ENCODE measurements around the gene GAS2L2. TPM values are rescaled to one million over a fixed set of nuclear protein-coding genes. Genes with fewer than 3 reads are reported as not detected.

GAS2L2 gene
- total and polyA plus RNA-seq, 2 donors (not counting 1 experiment from before 2014, with no cell fraction given) = 0.09 to 0.17 TPM

DNA sequence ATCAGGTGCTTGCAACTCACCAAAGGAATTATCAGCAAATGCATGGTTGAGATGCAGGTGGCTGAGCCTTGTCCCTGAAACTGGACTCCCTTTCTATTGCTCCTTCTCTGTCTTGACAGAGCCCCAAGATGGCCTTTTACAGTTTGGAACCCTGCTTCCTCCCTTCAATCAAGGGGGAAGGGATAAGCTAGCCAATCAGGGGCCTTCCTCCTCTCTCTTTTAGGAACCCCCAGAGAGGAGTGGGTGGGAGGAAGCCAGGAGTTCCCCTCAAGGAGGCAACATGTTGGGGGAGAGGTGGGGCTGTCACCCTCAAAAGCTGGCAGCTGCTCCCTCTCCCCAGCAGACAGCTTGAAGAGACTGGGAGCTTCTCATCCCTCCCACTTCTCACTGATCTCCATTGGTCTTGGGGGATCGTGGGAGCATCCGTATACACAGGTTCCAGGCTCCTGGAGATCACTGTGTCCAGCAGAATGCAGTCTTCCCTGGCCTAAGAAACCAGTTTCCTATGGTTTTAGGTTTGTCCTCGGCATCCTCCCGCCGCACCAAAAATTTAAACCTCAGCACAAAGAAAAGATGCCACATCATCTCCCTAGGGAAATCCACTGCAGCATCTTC, 14.4 kb downstream of the GAS2L2 start:
- Mint-ChIP-seq H3K27ac (no peak overlapping the region), H3K27me3 (peaks cover 28% of the 10 kb centered on the region), H3K4me3 (no peak overlapping the region), H3K9me3 (ENCODE audit: insufficient read depth) (no peaks in the 10 kb centered on the region), H3K4me1 (peaks cover 7% of the 10 kb centered on the region)
- no peak overlapping the region for H3K4me2 ChIP-seq (replicated peaks; ENCODE audit: low read depth, low read length, poor library complexity, severe bottlenecking)
- H3K4me1 ChIP-seq (ENCODE audit: control insufficient read depth in 2 of 2, insufficient read depth in 2 of 2, low read length in 2 of 2) = peaks cover 0 to 5% of the 10 kb centered on the region in 2 donors
- WGBS (ENCODE audit: insufficient coverage) = 78% methylated on average over 2 of the region's 5 CpGs
- ATAC-seq (ENCODE audit: low read depth) (no peak), DNase-seq (no peak)
- H4K20me1 ChIP-seq (ENCODE audit: control insufficient read depth, insufficient read depth, low read length, poor library complexity, severe bottlenecking) = no peaks in the 10 kb centered on the region
- no peaks in the 10 kb centered on the region for H3K79me2 ChIP-seq (ENCODE audit: control insufficient read depth, insufficient read depth, low read length)
- POLR2A ChIA-PET = no interaction called here
- no peak overlapping the region for H3K4me3 ChIP-seq (ENCODE audit: control extremely low read depth in 1 of 5, extremely low read depth in 1 of 5, insufficient read depth in 1 of 5, low read depth in 2 of 5, low read length in 4 of 5)
- TF ChIP-seq, protein P1, sequence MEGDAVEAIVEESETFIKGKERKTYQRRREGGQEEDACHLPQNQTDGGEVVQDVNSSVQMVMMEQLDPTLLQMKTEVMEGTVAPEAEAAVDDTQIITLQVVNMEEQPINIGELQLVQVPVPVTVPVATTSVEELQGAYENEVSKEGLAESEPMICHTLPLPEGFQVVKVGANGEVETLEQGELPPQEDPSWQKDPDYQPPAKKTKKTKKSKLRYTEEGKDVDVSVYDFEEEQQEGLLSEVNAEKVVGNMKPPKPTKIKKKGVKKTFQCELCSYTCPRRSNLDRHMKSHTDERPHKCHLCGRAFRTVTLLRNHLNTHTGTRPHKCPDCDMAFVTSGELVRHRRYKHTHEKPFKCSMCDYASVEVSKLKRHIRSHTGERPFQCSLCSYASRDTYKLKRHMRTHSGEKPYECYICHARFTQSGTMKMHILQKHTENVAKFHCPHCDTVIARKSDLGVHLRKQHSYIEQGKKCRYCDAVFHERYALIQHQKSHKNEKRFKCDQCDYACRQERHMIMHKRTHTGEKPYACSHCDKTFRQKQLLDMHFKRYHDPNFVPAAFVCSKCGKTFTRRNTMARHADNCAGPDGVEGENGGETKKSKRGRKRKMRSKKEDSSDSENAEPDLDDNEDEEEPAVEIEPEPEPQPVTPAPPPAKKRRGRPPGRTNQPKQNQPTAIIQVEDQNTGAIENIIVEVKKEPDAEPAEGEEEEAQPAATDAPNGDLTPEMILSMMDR (IDR thresholded peaks at IDR 0.05) = no peak
- TF ChIP-seq EZH2 (IDR thresholded peaks at IDR 0.05; ENCODE audit: borderline replicate concordance, insufficient read depth, low read depth, low read length, poor library complexity, severe bottlenecking) = no peak
- no peak overlapping the region for H2AFZ ChIP-seq (ENCODE audit: insufficient read depth, low read depth, low read length, poor library complexity, severe bottlenecking)
- peaks cover 0 to 5% (median 0%) of the 10 kb centered on the region in 3 donors for H3K9me3 ChIP-seq (ENCODE audit: control extremely low read depth in 1 of 3, control insufficient read depth in 2 of 3, insufficient read depth in 1 of 3, low read length in 2 of 3)
- H3K27ac ChIP-seq (ENCODE audit: low read length in 2 of 2) = no peak overlapping the region
- H3K9ac ChIP-seq (ENCODE audit: low read length) = no peak overlapping the region
- H3K27me3 ChIP-seq (replicated peaks in 1 of 4; ENCODE audit: control extremely low read depth in 1 of 4, control insufficient read depth in 3 of 4, insufficient read depth in 4 of 4, low read length in 3 of 4) = peaks cover 0 to 28% (median 6%) of the 10 kb centered on the region in 4 experiments
- CTCF ChIA-PET = interaction anchor here (1.1 to 1.2 kb wide), 3 partner anchors 9 to 25 kb away, joined by 3 to 4 read pairs (median 3); no protein-coding TSS in a partner anchor
- intact Hi-C loops (cut with micrococcal nuclease) = no loop called here
- H3K36me3 ChIP-seq (replicated peaks in 1 of 2; ENCODE audit: control extremely low read depth in 1 of 2, control insufficient read depth in 1 of 2, extremely low read depth in 1 of 2, insufficient read depth in 2 of 2, low read length in 1 of 2) = no peaks in the 10 kb centered on the region

DNA sequence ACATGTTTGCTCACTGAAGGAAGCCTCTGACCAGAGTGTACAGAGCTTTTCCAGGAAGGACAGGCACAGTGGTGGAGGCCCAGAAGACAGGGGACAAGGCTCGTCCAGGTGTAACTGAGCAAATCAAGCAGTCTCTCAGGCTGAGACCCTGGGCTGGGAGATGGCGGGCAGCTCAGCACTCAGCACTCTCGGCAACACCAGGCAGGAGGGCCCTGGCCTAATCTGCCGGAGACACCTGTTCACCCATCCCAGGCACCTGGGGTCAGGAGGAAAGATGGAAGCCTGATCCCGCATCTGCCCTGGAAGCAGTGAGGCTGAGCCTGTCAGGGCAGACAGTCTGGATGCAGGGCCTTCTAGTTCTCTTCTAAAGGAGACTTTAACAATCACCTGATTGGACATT, 16.8 kb downstream of the GAS2L2 start:
- H3K27ac Mint-ChIP-seq = no peak overlapping the region
- Histone ChIP-seq H3K9me3 (ENCODE audit: control extremely low read depth in 1 of 3, control insufficient read depth in 2 of 3, insufficient read depth in 1 of 3, low read length in 2 of 3) (peaks cover 0 to 4% (median 0%) of the 10 kb centered on the region in 3 donors), H3K79me2 (ENCODE audit: control insufficient read depth, insufficient read depth, low read length) (no peaks in the 10 kb centered on the region), H3K4me1 (ENCODE audit: control insufficient read depth in 2 of 2, insufficient read depth in 2 of 2, low read length in 2 of 2) (peaks cover 1 to 3% of the 10 kb centered on the region in 2 donors), H3K27me3 (replicated peaks in 1 of 4; ENCODE audit: control extremely low read depth in 1 of 4, control insufficient read depth in 3 of 4, insufficient read depth in 4 of 4, low read length in 3 of 4) (peaks cover 0 to 17% (median 3%) of the 10 kb centered on the region in 4 experiments), H4K20me1 (ENCODE audit: control insufficient read depth, insufficient read depth, low read length, poor library complexity, severe bottlenecking) (no peaks in the 10 kb centered on the region), H3K9ac (ENCODE audit: low read length) (no peak overlapping the region), H3K4me3 (ENCODE audit: control extremely low read depth in 1 of 5, extremely low read depth in 1 of 5, insufficient read depth in 1 of 5, low read depth in 2 of 5, low read length in 4 of 5) (no peak overlapping the region), H3K4me2 (replicated peaks; ENCODE audit: low read depth, low read length, poor library complexity, severe bottlenecking) (no peak overlapping the region), H3K27ac (ENCODE audit: low read length in 2 of 2) (no peak overlapping the region), H3K36me3 (replicated peaks in 1 of 2; ENCODE audit: control extremely low read depth in 1 of 2, control insufficient read depth in 1 of 2, extremely low read depth in 1 of 2, insufficient read depth in 2 of 2, low read length in 1 of 2) (no peaks in the 10 kb centered on the region), H2AFZ (ENCODE audit: insufficient read depth, low read depth, low read length, poor library complexity, severe bottlenecking) (no peak overlapping the region)
- WGBS (ENCODE audit: insufficient coverage) = 94% methylated on average over 5 of the region's 5 CpGs
- ATAC-seq (ENCODE audit: low read depth) = no peak
- no peak for DNase-seq
- peaks cover 13% of the 10 kb centered on the region for H3K27me3 Mint-ChIP-seq
- ChIA-PET CTCF (interaction anchor here (1.1 to 1.4 kb wide), 2 partner anchors 9 to 11 kb away, joined by 3 to 9 read pairs; no protein-coding TSS in a partner anchor), POLR2A (no interaction called here)
- H3K4me1 Mint-ChIP-seq = peaks cover 7% of the 10 kb centered on the region
- H3K9me3 Mint-ChIP-seq (ENCODE audit: insufficient read depth) = no peaks in the 10 kb centered on the region
- intact Hi-C loops (cut with micrococcal nuclease) = no loop called here
- no peak overlapping the region for H3K4me3 Mint-ChIP-seq
- TF ChIP-seq, protein P1 (IDR thresholded peaks at IDR 0.05) = no peak
- TF ChIP-seq EZH2 (IDR thresholded peaks at IDR 0.05; ENCODE audit: borderline replicate concordance, insufficient read depth, low read depth, low read length, poor library complexity, severe bottlenecking) = no peak
